ENCODE results near the gene RAI1.
A peak's percentile ranks its signal among the peaks of the same experiment; 100 is the strongest.

RAI1 gene

GRCh38 chr17:17766077-17766743, 85.0 kb downstream of the RAI1 start:
- no peak for DNase-seq (ENCODE audit: low spot score)

- no peak for DNase-seq (ENCODE audit: low spot score)
Observed at GRCh38 chr17:17766744-17767120, 85.5 kb downstream of the RAI1 start.

- no peak for DNase-seq (ENCODE audit: low spot score)
Observed at GRCh38 chr17:17767154-17767869, 86.1 kb downstream of the RAI1 start.

GRCh38 chr17:17767887-17768418, 86.7 kb downstream of the RAI1 start:
- no peak for DNase-seq (ENCODE audit: low spot score)

GRCh38 chr17:17768424-17769088, 87.3 kb downstream of the RAI1 start:
- DNase-seq (ENCODE audit: low spot score): no peak

GRCh38 chr17:17769869-17770631, 88.8 kb downstream of the RAI1 start:
- no peak for DNase-seq (ENCODE audit: low spot score)

- no peak for DNase-seq (ENCODE audit: low spot score)
Observed at GRCh38 chr17:17770632-17771044, 89.4 kb downstream of the RAI1 start.

GRCh38 chr17:17771498-17772201, 90.4 kb downstream of the RAI1 start:
- DNase-seq (ENCODE audit: low spot score): no peak

- DNase-seq (ENCODE audit: low spot score): no peak
Observed at GRCh38 chr17:17772231-17772630, 91.0 kb downstream of the RAI1 start.

- DNase-seq (ENCODE audit: low spot score): no peak
Observed at GRCh38 chr17:17774009-17774881, 93.0 kb downstream of the RAI1 start.

GRCh38 chr17:17776889-17777288, 95.6 kb downstream of the RAI1 start:
- no peak for DNase-seq (ENCODE audit: low spot score)

GRCh38 chr17:17778308-17779014, 97.2 kb downstream of the RAI1 start:
- DNase-seq (ENCODE audit: low spot score): peak; percentile 76

GRCh38 chr17:17779015-17779611, 97.9 kb downstream of the RAI1 start:
- DNase-seq (ENCODE audit: low spot score): no peak

GRCh38 chr17:17780922-17781590, 99.8 kb downstream of the RAI1 start:
- DNase-seq (ENCODE audit: low spot score): peak; percentile 72

GRCh38 chr17:17781591-17782496, 100.6 kb downstream of the RAI1 start:
- peak; percentile 92 for DNase-seq (ENCODE audit: low spot score)

GRCh38 chr17:17782523-17783115, 101.4 kb downstream of the RAI1 start:
- no peak for DNase-seq (ENCODE audit: low spot score)

- peak; percentile 70 for DNase-seq (ENCODE audit: low spot score)
Observed at GRCh38 chr17:17783116-17783824, 102.0 kb downstream of the RAI1 start.
